ENCODE measurements around the gene SLC26A6.

The SLC26A6 gene

GRCh38 chr3:48631516-48632448 is 3.5 kb downstream of the SLC26A6 start:
- DNase-seq: no peak

- DNase-seq: no peak
Observed at GRCh38 chr3:48630833-48631232, 4.4 kb downstream of the SLC26A6 start.

- no peak for DNase-seq
Observed at GRCh38 chr3:48630407-48630806, 4.9 kb downstream of the SLC26A6 start.

- DNase-seq: no peak
Observed at GRCh38 chr3:48629894-48630293, 5.4 kb downstream of the SLC26A6 start.

GRCh38 chr3:48628277-48629017 is 6.8 kb downstream of the SLC26A6 start:
- no peak for DNase-seq

GRCh38 chr3:48625600-48625999 is 9.7 kb downstream of the SLC26A6 start:
- no peak for DNase-seq

- no peak for DNase-seq
Observed at GRCh38 chr3:48624767-48625166, 10.5 kb downstream of the SLC26A6 start.

GRCh38 chr3:48623851-48624547 is 11.3 kb downstream of the SLC26A6 start:
- DNase-seq: peak; percentile 68

GRCh38 chr3:48621461-48621869 is 13.8 kb downstream of the SLC26A6 start, which contains the start of gene TMEM89:
Gene TMEM89, minus strand, starts transcription at chr3:48621769. Its CDS starts 13 bp downstream, at chr3:48621756.
- DNase-seq: no peak

- DNase-seq: no peak
Observed at GRCh38 chr3:48619541-48620524, 15.4 kb downstream of the SLC26A6 start.

- no peak for DNase-seq
Observed at GRCh38 chr3:48617559-48617958, 17.7 kb downstream of the SLC26A6 start.

GRCh38 chr3:48614044-48614443 is 21.2 kb downstream of the SLC26A6 start:
- DNase-seq: no peak

GRCh38 chr3:48612309-48612708 is 23.0 kb downstream of the SLC26A6 start:
- DNase-seq: no peak

- DNase-seq: peak; percentile 87
Observed at GRCh38 chr3:48609088-48610005, 25.9 kb downstream of the SLC26A6 start, which contains the start of gene UQCRC1. Gene UQCRC1, minus strand, starts transcription at chr3:48609646. Its CDS starts 26 bp downstream, at chr3:48609620.

GRCh38 chr3:48607519-48607918 is 27.7 kb downstream of the SLC26A6 start:
- no peak for DNase-seq

GRCh38 chr3:48601622-48601994 is 33.7 kb downstream of the SLC26A6 start:
- no peak for DNase-seq

- no peak for DNase-seq
Observed at GRCh38 chr3:48600711-48601621, 34.3 kb downstream of the SLC26A6 start.

GRCh38 chr3:48599509-48600285 is 35.6 kb downstream of the SLC26A6 start:
- no peak for DNase-seq

GRCh38 chr3:48599077-48599501 is 36.2 kb downstream of the SLC26A6 start:
- DNase-seq: no peak
